ENCODE results near the gene IL22RA1. TPM values are rescaled to one million over a fixed set of nuclear protein-coding genes. Genes with fewer than 3 reads are reported as not detected.

IL22RA1 gene
- total RNA-seq, 1 donor from 2014 or later, result not detected

- DNase-seq (ENCODE audit: low spot score), result no peak
Measured at GRCh38 chr1:24139222-24139489, 3.8 kb downstream of the IL22RA1 start.

DNA sequence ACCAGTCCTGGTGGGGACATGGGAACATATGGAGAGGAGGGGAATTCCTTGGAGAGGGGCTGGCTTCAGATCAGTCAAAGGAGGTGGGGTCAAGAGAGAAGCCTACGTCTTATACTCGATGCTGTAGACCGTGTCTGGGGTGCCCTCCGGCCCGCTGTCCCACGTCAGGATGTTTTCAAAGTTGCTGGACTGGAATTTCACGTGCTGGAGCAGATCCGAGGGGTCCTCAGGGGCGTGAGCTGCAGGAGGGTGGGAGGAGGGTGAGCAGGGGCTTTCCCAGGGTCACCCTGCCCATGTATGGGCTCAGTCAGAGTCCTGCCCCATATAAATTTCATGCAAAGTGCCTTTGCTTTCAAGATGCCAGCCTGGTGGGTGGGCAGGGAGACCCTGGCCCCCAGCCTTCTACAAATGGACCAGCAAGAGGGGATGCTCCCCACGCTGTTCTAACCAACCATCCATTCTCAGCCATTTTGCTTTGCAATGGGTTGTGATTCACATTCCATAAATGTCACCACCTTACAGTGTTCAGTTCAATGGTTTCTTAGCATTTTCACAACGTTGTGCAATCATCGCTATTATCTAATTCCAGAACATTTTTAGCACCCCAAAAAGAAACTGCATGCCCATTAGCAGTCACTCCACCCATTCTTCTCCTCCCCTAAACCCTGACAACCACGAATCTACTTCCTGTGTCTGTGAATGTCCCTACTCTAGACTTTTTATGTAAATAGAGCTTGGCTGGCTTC, 4.3 kb downstream of the IL22RA1 start:
- DNase-seq (ENCODE audit: low spot score), result no peak

DNA sequence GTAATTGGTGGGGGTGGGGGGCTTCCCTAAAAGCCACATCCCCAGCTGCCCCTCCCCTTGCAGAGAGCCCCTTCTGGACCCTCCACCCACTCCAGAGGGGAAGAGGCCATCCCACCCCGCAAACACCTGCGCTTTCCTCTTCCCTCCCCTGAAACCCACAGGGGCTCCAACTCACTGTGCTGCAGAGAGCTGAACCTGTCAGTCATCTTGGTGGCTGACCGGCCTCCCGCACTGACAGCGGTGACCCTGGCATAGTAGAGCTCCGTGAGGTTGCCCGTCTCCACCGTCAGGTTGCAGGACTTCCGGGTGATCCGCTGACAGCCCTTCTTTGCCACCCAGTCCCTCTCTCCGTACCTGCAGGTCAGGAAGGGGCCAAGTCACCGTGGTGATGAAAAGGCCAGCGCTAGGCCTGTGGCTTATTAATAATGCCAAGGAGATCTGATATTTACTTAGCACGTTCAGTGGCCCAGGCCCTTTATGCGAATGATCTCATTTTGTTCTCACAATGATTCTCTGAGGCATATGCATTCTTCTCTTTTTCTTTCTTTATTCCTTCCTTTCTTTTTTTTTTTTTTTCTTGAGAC, 5.9 kb downstream of the IL22RA1 start:
- no peak for DNase-seq (ENCODE audit: low spot score)

GRCh38 chr1:24134376-24134775, 8.6 kb downstream of the IL22RA1 start:
- no peak for DNase-seq (ENCODE audit: low spot score)

DNA sequence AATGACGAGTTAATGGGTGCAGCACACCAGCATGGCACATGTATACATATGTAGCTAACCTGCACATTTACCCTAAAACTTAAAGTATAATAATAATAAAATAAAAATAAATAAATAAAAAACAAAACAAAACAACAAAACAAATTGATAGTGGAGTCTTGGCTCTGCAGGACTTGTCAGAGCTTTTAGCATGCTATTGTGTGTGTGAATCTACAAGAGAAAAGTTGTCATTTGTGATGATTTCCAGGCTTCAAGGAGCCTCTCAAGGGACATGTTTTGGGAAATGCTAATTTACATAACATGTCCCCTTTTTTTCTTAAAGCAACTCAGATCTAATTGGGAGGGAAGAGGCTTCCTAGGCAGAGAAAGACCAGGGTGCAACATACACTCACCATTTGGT, 9.1 kb downstream of the IL22RA1 start:
- DNase-seq (ENCODE audit: low spot score), result no peak

GRCh38 chr1:24130385-24130784, 12.6 kb downstream of the IL22RA1 start:
- DNase-seq (ENCODE audit: low spot score), result no peak

DNA sequence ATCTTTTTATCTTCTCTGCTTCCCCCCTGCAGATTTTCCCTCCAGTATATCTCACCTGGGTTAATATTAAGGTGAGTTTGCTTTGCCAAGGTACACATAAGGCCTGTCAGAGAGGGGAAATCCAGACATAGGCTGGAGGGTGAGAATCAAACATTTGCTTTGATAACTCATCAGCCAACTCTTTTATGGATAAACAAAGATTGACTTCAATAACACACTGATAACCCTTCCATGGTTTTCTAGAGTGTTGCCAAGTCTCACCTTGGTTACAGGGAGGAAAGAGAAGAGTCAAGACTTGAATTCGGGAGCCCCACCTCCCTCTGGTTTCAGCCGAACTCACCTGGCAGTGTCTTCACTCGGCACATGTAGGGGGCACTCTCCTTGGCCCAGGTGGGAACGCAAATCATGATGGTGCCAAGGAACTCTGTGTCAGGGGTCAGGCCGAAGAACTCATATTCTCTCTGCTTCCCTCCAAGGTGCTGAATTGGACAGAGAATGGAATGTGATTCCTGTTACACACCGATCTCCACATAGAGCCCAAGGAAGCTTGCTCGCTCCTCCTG, 15.1 kb downstream of the IL22RA1 start:
- no peak for DNase-seq (ENCODE audit: low spot score)

GRCh38 chr1:24127134-24127800, 15.7 kb downstream of the IL22RA1 start:
- DNase-seq (ENCODE audit: low spot score), result no peak

DNA sequence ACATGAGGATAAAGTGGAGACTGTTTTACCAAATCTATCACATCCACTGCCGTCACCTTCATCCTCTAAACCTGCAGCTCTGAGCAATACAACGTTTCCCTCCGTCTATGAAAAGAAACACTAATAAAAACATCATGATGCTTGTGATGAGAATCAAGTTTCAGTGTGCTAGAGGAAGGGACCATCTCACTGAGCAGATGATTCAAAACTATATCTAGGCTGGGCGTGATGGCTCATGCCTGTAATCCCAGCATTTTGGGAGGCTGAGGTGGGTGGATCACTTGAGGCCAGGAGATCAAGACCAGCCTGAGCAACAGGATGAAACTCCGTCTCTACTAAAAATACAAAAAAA, 16.3 kb downstream of the IL22RA1 start:
- DNase-seq (ENCODE audit: low spot score), result peak; percentile 1

DNA sequence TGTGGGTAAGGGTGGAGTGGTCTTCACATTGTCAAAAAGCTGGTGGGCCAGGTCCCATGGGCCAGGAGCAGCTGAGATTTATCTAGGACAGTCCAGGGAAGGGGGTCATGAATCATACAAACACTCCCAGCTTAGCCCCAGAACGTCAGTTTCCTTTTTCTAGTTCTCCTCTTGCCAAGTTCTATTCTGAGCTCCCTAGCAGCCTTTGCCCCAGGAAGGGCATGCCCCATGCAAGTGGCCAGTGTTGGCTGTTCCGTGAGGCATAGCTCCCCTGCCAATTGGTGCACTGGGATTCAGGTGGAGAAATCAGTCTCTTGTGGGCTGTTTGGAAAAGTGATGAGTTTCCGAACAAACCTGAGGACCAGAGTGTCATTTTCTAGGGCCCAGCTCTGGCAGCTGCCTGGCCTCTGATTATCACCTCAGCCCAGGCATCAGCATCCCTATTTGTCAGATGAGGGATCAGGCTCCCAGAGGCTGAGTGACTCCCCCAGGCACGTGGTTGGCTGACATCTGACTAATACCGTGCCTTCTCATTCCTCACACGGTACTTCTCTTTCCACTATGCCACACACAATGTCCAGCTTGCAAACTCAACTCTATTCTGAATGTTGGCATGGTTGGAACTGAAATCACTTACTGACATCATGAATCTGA, 16.8 kb downstream of the IL22RA1 start:
- DNase-seq (ENCODE audit: low spot score), result no peak

DNA sequence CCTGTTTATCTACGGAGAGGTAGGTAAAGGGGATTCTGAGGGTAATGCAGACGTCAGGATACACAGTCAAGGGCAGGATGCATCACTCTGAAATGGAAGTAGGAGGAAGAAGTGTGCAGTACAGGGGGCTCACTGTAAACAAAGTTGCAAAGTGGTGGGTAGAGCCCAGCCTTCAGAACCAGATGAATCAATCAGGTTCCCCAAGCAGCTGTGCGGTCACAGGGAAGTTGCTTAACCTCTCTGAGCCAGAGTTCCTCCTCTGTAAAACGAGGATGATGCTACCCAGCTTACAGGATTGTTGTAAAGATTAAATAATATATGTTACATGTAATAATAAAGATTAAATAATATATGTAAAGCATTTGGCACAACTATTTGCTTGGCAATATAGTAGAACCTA, 17.5 kb downstream of the IL22RA1 start:
- DNase-seq (ENCODE audit: low spot score), result no peak

DNA sequence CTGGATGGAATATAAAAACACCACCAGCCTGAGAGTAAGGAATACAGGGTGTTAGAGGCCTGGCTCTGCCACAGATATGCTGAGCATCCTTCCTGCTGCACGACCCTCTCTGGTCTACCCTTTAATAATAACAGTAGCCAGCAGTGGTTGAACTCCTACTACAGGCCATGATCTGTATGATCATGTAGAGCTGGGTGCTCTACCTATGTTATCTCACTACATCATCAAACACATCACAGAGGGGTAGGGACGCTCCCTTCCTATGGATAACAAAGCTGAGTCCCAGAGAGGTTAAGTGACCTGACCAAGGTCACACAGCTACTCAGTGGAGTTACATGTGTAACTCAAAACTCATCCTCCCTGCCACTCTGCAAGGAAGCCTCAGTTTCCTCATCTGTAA, 18.0 kb downstream of the IL22RA1 start:
- no peak for DNase-seq (ENCODE audit: low spot score)

GRCh38 chr1:24123611-24124010, 19.3 kb downstream of the IL22RA1 start:
- DNase-seq (ENCODE audit: low spot score), result no peak

DNA sequence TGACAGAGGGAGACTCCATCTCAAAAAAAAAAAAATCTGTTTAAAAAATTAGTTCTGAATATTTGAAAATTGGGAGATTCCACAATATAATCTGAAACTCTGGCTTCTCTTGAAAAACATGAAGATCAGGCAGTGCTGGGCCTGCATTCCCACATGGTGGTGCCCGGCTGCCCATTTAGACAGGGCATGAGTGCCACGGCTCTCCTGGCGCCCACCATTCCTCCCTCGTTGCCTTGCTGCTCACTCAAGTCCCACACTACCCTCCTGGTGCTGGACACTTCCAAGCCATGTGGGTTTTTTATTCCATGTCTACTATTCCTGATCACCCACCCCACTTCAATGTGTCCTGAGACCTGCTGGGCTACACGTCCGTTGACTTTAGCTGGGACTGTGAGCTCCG, 20.2 kb downstream of the IL22RA1 start:
- no peak for DNase-seq (ENCODE audit: low spot score)

DNA sequence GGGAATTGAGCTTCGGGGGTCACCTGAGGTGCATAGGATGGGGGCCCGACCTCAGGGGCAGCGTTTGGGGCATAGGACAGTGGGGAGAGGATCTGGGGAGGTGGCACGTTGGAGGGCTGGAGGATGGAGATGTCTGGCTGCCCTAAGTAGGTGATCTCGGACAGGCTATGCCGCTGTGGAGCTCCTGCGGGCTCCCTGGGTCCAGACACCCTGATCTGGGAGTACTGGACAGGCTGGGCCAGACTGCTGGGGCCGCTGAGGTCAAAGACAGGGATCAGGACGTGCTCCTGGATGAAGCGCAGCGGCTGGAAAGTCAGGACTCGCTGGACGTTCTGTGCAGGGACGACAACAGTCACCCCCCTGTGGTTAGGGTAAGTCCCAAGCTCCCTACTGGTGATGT, 21.5 kb downstream of the IL22RA1 start:
- no peak for DNase-seq (ENCODE audit: low spot score)

DNA sequence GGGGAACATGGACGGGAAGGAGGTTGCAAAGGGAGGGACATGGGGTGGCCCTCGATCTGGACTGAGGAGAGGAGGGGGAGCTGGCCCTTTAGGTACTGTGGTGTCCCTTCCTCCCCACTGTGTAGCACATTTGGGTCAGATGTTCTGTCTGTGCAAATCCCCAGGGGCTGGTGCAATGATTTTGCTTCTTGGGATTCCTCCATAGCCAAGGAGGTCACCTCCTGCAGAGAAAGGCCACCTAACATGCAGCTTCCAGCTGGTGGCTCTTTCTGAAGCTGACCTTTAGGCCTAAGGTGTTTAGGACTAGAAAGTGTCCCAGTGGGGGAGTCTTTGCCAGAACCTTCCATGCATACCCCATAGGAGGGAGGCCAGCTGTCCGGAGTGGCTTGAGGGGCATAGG, 22.0 kb downstream of the IL22RA1 start:
- no peak for DNase-seq (ENCODE audit: low spot score)

DNA sequence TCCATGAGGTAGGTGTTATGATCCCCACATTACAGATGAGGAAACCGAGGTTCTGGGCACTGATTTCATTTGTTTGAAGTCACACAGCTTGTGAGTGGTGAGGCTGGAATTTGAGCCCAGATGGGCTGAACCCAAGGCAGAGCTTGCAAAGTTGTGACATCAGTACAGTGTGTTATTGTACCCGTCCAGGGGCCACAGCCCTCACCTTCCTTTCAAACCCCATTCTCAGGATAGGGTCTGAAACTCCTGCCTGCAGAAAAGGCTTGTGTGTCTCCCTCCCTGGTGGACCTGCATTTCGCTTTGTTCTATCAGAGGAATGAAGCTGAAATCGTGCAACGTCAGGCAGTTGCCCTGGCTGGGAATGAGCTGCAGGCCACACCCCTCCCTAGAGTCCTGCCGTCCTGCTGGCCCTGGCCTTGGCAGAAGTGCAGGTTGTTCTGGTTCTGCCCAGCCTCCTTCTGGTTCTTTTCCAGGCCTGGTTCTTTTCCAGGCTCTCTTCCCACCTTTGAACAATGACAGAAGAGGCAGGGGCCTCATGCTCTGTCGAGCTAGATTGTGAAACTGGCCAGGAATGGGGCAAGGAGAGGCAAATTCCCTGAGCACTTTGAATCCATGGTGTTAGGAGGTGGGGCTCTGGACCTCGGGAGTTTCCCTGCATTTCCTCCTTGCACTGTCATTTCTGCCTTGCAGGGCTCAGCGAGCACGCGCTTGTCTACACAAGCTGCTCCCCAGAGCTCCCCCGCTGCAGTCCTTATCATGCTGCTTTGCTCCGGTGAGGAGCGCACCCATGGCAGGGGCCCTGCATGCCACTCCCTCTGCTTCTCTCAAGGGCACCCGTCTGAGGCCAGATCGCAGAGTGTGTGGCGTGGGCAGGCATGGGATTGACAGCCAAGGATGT, 22.8 kb downstream of the IL22RA1 start:
- DNase-seq (ENCODE audit: low spot score), result no peak

DNA sequence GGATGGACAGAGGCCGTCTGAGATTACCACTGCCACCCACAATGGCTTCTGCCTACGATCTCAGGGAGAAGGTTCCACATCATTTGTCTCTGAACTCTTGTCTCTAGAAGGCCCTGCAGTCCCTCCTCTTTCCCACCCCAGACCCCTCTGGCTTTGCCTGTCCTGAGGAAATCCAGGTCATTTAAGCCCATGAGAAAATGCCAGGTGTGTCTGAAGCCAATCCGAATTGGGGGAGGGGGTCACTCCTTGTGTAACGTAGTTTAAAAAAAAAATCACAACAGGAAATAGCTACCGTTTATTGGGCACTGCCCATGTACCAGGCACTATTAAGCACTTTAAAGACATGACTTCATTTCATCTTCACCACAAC, 23.5 kb downstream of the IL22RA1 start:
- no peak for DNase-seq (ENCODE audit: low spot score)

GRCh38 chr1:24118410-24119242, 24.3 kb downstream of the IL22RA1 start:
- no peak for DNase-seq (ENCODE audit: low spot score)

- no peak for DNase-seq (ENCODE audit: low spot score)
Measured at GRCh38 chr1:24117722-24118409, 25.1 kb downstream of the IL22RA1 start.
